Stimulated activated CD8-positive, alpha-beta memory T cell treated with anti-CD3 and anti-CD28 coated beads, Interleukin-4, amount 100 ng/mL, for 24 hours (primary cell): ENCODE results near the gene GOLGA1.
A peak's percentile ranks its signal among the peaks of the same experiment; 100 is the strongest.
"Not testable (repeated sequence)": the region's sequence is repeated elsewhere in the genome, so short reads cannot be mapped to it uniquely, and the experiment has no call there.

Experiments used
- DNase-seq: peaks from one replicate; pipeline ENCODE4 v3.0.0-alpha.2; 2020; ENCODE audit warnings: low read depth

The GOLGA1 gene

DNA sequence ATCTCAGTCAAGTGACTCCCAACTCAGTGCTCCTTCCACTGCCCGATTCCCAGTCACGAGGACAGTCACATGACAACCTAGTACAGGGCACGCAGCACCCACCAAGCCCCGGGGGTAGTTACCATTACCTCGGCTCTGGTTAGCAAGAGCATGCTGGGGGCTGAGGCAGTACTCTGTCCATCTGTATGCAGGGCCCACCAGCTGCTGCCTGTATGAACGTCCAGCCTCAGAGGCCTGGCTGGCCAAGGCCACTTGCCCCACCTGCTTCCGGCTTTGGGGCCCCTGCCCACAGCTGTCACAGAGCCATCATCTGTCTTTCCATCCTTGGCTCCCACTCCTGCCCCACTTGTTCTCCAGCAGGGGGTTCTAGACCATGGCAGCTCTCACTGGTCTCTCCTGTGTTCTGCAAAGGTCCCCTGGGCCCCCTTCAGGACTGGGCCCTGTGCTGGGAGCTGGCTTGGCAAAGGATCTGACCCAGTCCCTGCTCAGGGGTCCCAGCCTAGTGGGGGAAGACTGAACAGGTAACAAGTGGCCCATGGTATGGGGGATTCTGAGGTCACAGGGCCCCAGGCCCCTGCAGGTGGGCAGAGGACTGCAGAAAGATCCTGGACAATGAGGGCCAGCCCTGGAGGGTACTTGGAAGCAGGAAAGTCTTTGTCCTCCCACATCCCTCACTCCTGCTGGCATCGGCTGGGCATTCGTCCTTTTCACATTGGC, 82.4 kb downstream of the GOLGA1 start:
- DNase-seq: no peak

GRCh38 chr9:124857533-124858162, 83.2 kb downstream of the GOLGA1 start:
- no peak for DNase-seq

GRCh38 chr9:124855944-124856765, 84.7 kb downstream of the GOLGA1 start:
- peak; percentile 15 for DNase-seq

- no peak for DNase-seq
Measured at GRCh38 chr9:124855566-124855943, 85.3 kb downstream of the GOLGA1 start.

GRCh38 chr9:124854822-124855221, 86.1 kb downstream of the GOLGA1 start:
- no peak for DNase-seq

DNA sequence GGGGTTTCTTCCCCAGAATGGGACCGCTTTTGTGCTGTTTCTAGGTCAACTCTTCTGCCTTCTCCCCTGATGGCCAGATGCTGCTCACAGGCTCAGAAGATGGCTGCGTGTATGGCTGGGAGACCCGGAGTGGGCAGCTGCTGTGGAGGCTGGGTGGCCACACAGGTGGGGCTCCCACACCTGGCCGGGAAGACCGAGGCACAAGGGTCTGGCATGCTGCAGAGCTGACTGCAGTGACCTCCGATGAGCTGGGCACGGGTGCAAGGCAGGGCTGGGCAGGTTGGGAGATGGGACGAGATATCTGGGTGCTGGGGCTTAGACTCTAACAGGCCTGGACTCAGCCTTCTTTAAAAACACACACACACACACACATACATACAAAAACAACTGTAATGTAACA, 86.7 kb downstream of the GOLGA1 start:
- no peak for DNase-seq

GRCh38 chr9:124853605-124854143, 87.2 kb downstream of the GOLGA1 start:
- DNase-seq: no peak

GRCh38 chr9:124852829-124853531, 87.9 kb downstream of the GOLGA1 start, which contains the start of gene WDR38:
Gene WDR38, plus strand, starts transcription at chr9:124853460. Its CDS starts 72 bp downstream, at chr9:124853532.
- DNase-seq: peak; percentile 79

DNA sequence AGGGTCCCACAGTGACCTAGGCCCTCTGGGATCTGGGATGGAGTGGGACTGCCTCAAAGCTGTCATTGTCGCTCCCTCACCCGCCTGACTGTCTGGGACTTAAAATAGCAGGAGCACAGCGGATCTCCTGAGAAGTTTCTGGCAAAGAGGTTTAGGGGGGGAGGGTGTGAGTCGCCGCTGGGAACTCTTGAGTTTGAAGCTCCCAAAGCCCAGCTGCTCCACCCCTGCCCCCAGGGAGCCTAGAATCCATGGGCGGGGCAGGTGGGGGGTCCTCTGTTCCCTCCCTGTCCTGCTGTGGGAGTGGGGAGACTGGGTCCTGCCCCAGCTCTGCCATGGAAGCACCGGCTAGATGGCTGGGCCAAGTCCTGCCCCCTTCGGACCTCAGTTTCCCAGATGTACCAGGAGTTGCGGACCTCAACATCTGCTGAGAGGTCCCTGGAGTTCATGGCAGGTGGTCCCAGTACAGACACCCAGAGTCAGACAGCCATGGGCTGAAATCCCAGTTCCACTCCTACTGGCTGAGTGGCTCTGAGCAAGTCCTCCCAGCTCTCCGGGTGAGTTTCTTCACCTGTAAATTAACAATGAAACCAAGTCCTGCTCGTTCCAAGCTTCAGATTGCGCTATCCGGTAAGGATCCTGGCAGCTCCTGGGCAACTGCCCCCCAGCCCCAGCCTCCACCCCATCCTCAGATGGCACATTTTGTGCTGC, 88.6 kb downstream of the GOLGA1 start:
- no peak for DNase-seq

- DNase-seq: no peak
Measured at GRCh38 chr9:124849801-124850200, 91.1 kb downstream of the GOLGA1 start.

GRCh38 chr9:124846969-124847368, 93.9 kb downstream of the GOLGA1 start:
- no peak for DNase-seq

GRCh38 chr9:124846467-124846866, 94.4 kb downstream of the GOLGA1 start:
- DNase-seq: not testable (repeated sequence)

DNA sequence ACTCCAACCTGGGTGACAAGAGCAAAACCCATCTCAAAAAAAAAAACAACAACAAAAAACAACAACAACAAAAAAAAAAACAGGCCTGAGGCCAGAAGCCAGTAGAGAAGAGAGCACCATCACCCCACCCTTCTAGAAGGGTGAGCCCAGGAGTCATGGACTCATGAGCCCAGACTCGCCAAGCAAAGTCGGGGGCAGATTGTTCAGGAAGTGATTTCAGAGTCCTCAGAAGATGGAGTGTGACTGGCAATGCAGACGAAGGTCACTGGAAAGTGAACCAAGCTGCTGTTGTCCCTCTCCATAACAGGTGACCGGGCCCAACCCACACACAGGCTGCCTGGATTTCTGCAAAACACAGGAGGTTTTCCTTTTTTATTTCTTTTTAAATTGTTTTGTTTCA, 96.6 kb downstream of the GOLGA1 start:
- no peak for DNase-seq

DNA sequence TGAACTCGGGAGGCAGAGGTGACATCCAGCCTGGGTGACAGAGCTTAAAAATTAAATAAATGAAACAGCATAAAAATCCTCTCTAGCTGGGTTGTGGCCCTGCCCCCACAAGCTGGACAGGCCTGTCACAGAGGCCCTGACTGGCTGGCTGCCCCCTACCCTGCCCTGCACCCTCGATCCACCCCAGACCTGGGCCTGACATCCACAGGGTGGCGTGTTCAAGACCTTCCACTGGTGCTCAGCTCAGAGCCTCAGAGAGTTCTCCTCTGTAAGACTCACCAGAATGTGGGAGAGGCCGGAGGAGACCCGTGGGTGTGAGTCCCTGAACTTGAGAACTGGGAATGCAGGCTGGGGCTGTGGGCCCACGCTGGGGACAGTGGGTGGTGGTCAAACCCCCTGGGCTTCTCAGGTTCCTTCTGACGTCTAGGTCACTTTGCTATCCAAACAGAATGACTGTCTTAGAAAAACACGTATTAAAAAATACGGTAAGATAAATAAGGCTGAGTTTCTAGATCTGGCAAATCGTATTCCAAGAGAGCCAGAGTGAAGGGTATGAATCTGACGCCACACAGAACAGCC, 97.3 kb downstream of the GOLGA1 start:
- no peak for DNase-seq

GRCh38 chr9:124841075-124841821, 99.6 kb downstream of the GOLGA1 start:
- no peak for DNase-seq

DNA sequence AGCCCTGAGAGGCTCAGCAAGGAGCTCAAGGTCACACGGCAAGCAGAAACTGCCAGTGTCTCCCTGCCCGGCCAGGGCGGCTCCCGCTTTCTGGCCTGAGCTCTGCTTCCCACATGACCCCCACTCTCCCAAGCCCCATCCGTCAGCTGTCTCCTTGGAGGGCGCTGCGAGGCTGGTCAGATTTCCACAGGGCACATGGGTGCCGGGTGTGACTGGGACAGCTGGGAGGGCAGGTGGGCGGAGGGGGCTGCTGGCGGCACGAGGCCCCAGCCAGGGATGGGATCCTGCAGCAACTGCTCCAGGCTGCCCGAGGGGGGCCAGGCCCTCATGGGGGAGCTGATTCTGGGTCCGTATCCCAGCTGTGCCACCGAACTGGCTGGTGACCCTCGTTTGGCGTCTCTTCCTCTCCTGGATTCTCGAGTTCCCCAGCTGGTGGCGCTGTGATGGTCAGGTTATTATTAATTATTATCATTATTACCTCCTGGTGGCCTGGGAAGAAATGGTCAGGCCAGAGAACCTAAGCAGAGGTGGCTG, 100.5 kb downstream of the GOLGA1 start:
- no peak for DNase-seq

DNA sequence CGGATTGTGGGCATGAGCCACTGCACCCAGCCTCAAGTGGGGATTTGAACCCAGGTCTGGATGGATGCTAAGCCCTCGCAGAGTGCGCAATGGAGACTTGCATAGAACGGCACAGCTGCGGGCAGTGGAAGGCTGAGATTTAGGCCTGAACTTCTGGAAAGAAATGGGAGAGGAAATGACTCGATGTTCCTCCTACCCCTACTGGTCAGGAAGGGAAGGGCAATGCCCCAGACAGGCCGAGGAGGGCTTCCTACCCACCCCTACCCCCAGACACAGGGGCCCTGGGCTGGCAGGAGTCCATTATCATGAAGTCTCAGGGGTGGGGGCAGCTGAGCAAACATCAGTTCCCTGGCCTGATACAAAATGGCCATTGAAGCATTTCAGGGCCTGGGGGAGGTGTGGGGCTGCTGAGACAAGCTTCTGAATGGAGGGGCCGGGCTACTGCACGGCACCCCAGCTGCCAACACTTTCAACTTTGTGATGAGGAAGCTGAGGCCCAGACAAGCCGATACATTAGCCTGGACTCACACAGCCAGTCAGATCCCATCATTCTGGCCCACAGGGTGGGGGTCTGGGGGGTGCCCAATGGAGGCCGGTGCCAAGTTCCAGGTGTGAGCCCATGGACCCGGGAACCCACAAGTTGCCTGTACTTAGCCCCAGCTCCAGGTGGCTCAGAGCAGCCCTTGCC, 101.1 kb downstream of the GOLGA1 start:
- no peak for DNase-seq

DNA sequence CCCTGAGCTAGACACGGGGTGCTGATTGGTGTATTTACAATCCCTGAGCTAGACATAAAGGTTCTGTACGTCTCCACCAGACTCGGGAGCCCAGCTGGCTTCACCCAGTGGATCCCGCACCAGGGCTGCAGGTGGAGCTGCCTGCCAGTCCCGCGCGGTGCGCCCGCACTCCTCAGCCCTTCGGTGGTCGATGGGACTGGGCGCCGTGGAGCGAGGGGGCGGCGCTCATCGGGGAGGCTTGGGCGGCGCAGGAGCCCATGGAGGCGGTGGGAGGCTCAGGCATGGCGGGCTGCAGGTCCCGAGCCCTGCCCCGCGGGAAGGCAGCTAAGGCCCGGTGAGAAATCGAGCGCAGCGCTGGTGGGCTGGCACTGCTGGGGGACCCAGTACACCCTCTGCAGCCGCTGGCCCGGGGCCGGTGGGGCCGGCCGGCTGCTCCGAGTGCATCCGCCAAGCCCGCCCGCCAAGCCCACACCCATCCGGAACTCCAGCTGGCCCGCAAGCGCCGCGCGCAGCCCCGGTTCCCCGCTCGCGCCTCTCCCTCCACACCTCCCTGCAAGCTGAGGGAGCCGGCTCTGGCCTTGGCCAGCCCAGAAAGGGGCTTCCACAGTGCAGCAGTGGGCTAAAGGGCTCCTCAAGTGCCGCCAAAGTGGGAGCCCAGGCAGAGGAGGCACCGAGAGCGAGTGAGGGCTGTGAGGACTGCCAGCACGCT, 102.2 kb downstream of the GOLGA1 start:
- DNase-seq: not testable (repeated sequence)

DNA sequence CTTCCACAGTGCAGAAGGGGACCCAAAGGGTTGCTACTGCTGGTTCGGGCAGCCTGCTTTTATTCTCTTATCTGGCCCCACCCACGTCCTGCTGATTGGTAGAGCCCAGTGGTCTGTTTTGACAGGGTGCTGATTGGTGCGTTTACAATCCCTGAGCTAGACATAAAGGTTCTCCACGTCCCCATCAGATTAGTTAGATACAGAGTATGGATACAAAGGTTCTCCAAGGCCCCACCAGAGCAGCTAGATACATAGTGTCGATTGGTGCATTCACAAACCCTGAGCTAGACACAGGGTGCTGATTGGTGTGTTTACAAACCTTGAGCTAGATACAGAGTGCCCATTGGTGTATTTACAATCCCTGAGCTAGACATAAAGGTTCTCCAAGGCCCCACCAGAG, 102.8 kb downstream of the GOLGA1 start:
- not testable (repeated sequence) for DNase-seq
